ENCODE measurements around the gene A3GALT2.
A peak's percentile ranks its signal among the peaks of the same experiment; 100 is the strongest.

Gene A3GALT2

GRCh38 chr1:33337441-33337840, 16.5 kb upstream of the A3GALT2 start:
- Mint-ChIP-seq H3K27me3 (ENCODE audit: low read depth) (no peaks in the 10 kb centered on the region), H3K9me3 (no peaks in the 10 kb centered on the region), H3K27ac (peak overlapping the region; percentile 76 to 90 (median 85)), H3K4me3 (no peak overlapping the region), H3K36me3 (ENCODE audit: low read depth) (peaks cover 48% of the 10 kb centered on the region), H3K4me1 (peaks cover 90% of the 10 kb centered on the region)
- no peak for TF ChIP-seq CTCF (IDR thresholded peaks at IDR 0.05; ENCODE audit: unreplicated experiment in 3 of 3)

GRCh38 chr1:33336580-33336979, 15.7 kb upstream of the A3GALT2 start:
- no peak for TF ChIP-seq CTCF (IDR thresholded peaks at IDR 0.05; ENCODE audit: unreplicated experiment in 3 of 3)
- Mint-ChIP-seq H3K4me3 (no peak overlapping the region), H3K27ac (peak overlapping the region; percentile 13 to 76 (median 39)), H3K9me3 (no peaks in the 10 kb centered on the region), H3K4me1 (peaks cover 89% of the 10 kb centered on the region), H3K27me3 (ENCODE audit: low read depth) (no peaks in the 10 kb centered on the region), H3K36me3 (ENCODE audit: low read depth) (peaks cover 54% of the 10 kb centered on the region)

GRCh38 chr1:33335020-33335419, 14.1 kb upstream of the A3GALT2 start:
- Mint-ChIP-seq H3K36me3 (ENCODE audit: low read depth) (peaks cover 58% of the 10 kb centered on the region), H3K4me1 (peaks cover 76% of the 10 kb centered on the region), H3K9me3 (no peaks in the 10 kb centered on the region), H3K27ac (peak overlapping the region; percentile 32 to 40 (median 37)), H3K4me3 (no peak overlapping the region), H3K27me3 (ENCODE audit: low read depth) (no peaks in the 10 kb centered on the region)
- TF ChIP-seq CTCF (IDR thresholded peaks at IDR 0.05; ENCODE audit: unreplicated experiment in 3 of 3) = no peak

- H3K27me3 Mint-ChIP-seq (ENCODE audit: low read depth) = no peaks in the 10 kb centered on the region
- no peak overlapping the region for H3K4me3 Mint-ChIP-seq
- H3K4me1 Mint-ChIP-seq = peaks cover 67% of the 10 kb centered on the region
- H3K9me3 Mint-ChIP-seq = no peaks in the 10 kb centered on the region
- no peak for TF ChIP-seq CTCF (IDR thresholded peaks at IDR 0.05; ENCODE audit: unreplicated experiment in 3 of 3)
- H3K27ac Mint-ChIP-seq = peak overlapping the region in 2 of 3 experiments; percentile 32 to 66
- H3K36me3 Mint-ChIP-seq (ENCODE audit: low read depth) = peaks cover 64% of the 10 kb centered on the region
These were observed 13.2 kb upstream of the A3GALT2 start for GRCh38 chr1:33334081-33334552.

GRCh38 chr1:33332881-33333280, 12.0 kb upstream of the A3GALT2 start:
- H3K27me3 Mint-ChIP-seq (ENCODE audit: low read depth) = no peaks in the 10 kb centered on the region
- H3K36me3 Mint-ChIP-seq (ENCODE audit: low read depth) = peaks cover 74% of the 10 kb centered on the region
- peaks cover 60% of the 10 kb centered on the region for H3K4me1 Mint-ChIP-seq
- no peaks in the 10 kb centered on the region for H3K9me3 Mint-ChIP-seq
- no peak overlapping the region for H3K4me3 Mint-ChIP-seq
- peak overlapping the region in 1 of 3 experiments; percentile 32 for H3K27ac Mint-ChIP-seq
- TF ChIP-seq CTCF (IDR thresholded peaks at IDR 0.05; ENCODE audit: unreplicated experiment in 3 of 3) = no peak

GRCh38 chr1:33332357-33332789, 11.5 kb upstream of the A3GALT2 start:
- peaks cover 55% of the 10 kb centered on the region for H3K4me1 Mint-ChIP-seq
- H3K4me3 Mint-ChIP-seq = no peak overlapping the region
- no peak for TF ChIP-seq CTCF (IDR thresholded peaks at IDR 0.05; ENCODE audit: unreplicated experiment in 3 of 3)
- peak overlapping the region in 2 of 3 experiments; percentile 32 to 60 for H3K27ac Mint-ChIP-seq
- peaks cover 76% of the 10 kb centered on the region for H3K36me3 Mint-ChIP-seq (ENCODE audit: low read depth)
- H3K27me3 Mint-ChIP-seq (ENCODE audit: low read depth) = no peaks in the 10 kb centered on the region
- no peaks in the 10 kb centered on the region for H3K9me3 Mint-ChIP-seq

Data from nephron (organoid).